GM21528 (cell line): ENCODE results near the gene SEC14L1.

Experiments used
- ATAC-seq: cut with Tn5 transposase; IDR thresholded peaks from one replicate; pipeline ENCODE4 v1.9.1; 2021; ENCODE audit warnings: mild to moderate bottlenecking, moderate library complexity; ENCODE audit not compliant: unreplicated experiment, low FRiP score

SEC14L1 gene

GRCh38 chr17:77188084-77189066, 47.6 kb downstream of the SEC14L1 start:
- no peak for ATAC-seq

- ATAC-seq: no peak
Measured at GRCh38 chr17:77189148-77189547, 48.4 kb downstream of the SEC14L1 start.

GRCh38 chr17:77190576-77190975, 49.8 kb downstream of the SEC14L1 start:
- no peak for ATAC-seq

- ATAC-seq: no peak
Measured at GRCh38 chr17:77191244-77191643, 50.5 kb downstream of the SEC14L1 start.

- ATAC-seq: no peak
Measured at GRCh38 chr17:77193653-77194052, 52.9 kb downstream of the SEC14L1 start.

- no peak for ATAC-seq
Measured at GRCh38 chr17:77194179-77194578, 53.4 kb downstream of the SEC14L1 start.

GRCh38 chr17:77196251-77196650, 55.5 kb downstream of the SEC14L1 start:
- no peak for ATAC-seq

GRCh38 chr17:77197115-77197514, 56.3 kb downstream of the SEC14L1 start:
- ATAC-seq: no peak

- ATAC-seq: no peak
Measured at GRCh38 chr17:77200711-77201110, 59.9 kb downstream of the SEC14L1 start.

GRCh38 chr17:77203436-77203835, 62.7 kb downstream of the SEC14L1 start:
- no peak for ATAC-seq

GRCh38 chr17:77203846-77204245, 63.1 kb downstream of the SEC14L1 start:
- ATAC-seq: no peak

GRCh38 chr17:77204536-77204935, 63.8 kb downstream of the SEC14L1 start:
- ATAC-seq: no peak

GRCh38 chr17:77205396-77206125, 64.8 kb downstream of the SEC14L1 start:
- no peak for ATAC-seq

GRCh38 chr17:77206158-77206956, 65.6 kb downstream of the SEC14L1 start:
- no peak for ATAC-seq

GRCh38 chr17:77207689-77208216, 67.0 kb downstream of the SEC14L1 start:
- ATAC-seq: no peak

- ATAC-seq: no peak
Measured at GRCh38 chr17:77208217-77208808, 67.5 kb downstream of the SEC14L1 start.

GRCh38 chr17:77208856-77209255, 68.1 kb downstream of the SEC14L1 start:
- no peak for ATAC-seq

- ATAC-seq: no peak
Measured at GRCh38 chr17:77209330-77209748, 68.6 kb downstream of the SEC14L1 start.

- ATAC-seq: no peak
Measured at GRCh38 chr17:77210331-77210730, 69.6 kb downstream of the SEC14L1 start.

- ATAC-seq: no peak
Measured at GRCh38 chr17:77210946-77211541, 70.3 kb downstream of the SEC14L1 start.
